Breast epithelium (tissue), 4 donors: Measurements from ENCODE around the gene MAP1LC3B. TPM values are rescaled to one million over a fixed set of nuclear protein-coding genes. Genes with fewer than 3 reads are reported as not detected.

Source experiments
- DNase-seq, 2 donors: peaks; one replicate each; pipeline ENCODE4 v3.0.0-alpha.2; 2019; ENCODE audit warnings: low spot score in 2 of 2
- H3K27ac ChIP-seq, 2 donors: fragments of 200-600 bp; sonication (generic) in 1 of 2; one replicate each; pipeline ENCODE4 v1.5.1; 2016 to 2019; ENCODE audit warnings: mild to moderate bottlenecking in 1 of 2
- H3K27me3 ChIP-seq, 2 donors: fragments of 200-600 bp; sonication (generic) in 1 of 2; one replicate each; pipeline versions ENCODE4 v1.5.1 to v1.6.0; 2017 to 2019; ENCODE audit warnings: control low read depth in 1 of 2, mild to moderate bottlenecking in 1 of 2
- H3K36me3 ChIP-seq: fragments of 200-600 bp; one replicate; pipeline ENCODE4 v1.5.1; 2019
- H3K4me1 ChIP-seq, 2 donors: fragments of 200-600 bp; sonication (generic); one replicate each; pipeline ENCODE4 v1.5.1; 2016 to 2019; ENCODE audit warnings: control low read depth in 1 of 2
- H3K4me3 ChIP-seq, 3 donors: fragments of 200-600 bp; sonication (generic); 1 replicate in 2 of 3; 2 replicates in 1 of 3; pipeline ENCODE4 v1.5.1; 2016 to 2019; ENCODE audit warnings: mild to moderate bottlenecking in 3 of 3, moderate library complexity in 2 of 3
- H3K9me3 ChIP-seq, 2 donors: fragments of 200-600 bp; sonication (generic) in 1 of 2; one replicate each; pipeline ENCODE4 v1.5.1; 2016 to 2019; ENCODE audit warnings: control low read depth in 1 of 2
- CTCF ChIP-seq, 3 donors: fragments of 450-650 bp; IDR thresholded peaks; one replicate each; pipeline ENCODE4 v1.5.1; 2016 to 2017; ENCODE audit warnings: antibody characterized with exemption in 3 of 3, mild to moderate bottlenecking in 3 of 3, moderate library complexity in 3 of 3
- POLR2A ChIP-seq: fragments of 450-650 bp; IDR thresholded peaks from one replicate; pipeline ENCODE4 v1.6.1; 2016; ENCODE audit warnings: antibody characterized with exemption, mild to moderate bottlenecking, moderate library complexity
- POLR2AphosphoS5 ChIP-seq, 3 donors: sonication (generic); formaldehyde crosslinking; IDR thresholded peaks; one replicate each; pipeline ENCODE4 v1.6.1; 2017; ENCODE audit warnings: antibody characterized with exemption in 3 of 3
- intact Hi-C: fragments of 100-400 bp; cut with DNase I; formaldehyde crosslinking; loops from one replicate; pipeline ENCODE4 v1.15.1; 2023; ENCODE audit warnings: low total_unique reads
- total RNA-seq, 3 donors: library from RNA; depleted of rRNA; stranded (reverse); fragments of >200 nt; gene quantifications; one replicate each; pipeline ENCODE4 v1.1.0, GENCODE V29; 2016

The MAP1LC3B gene
- total RNA-seq, 3 donors from 2014 or later: 58.0 to 72.3 (median 69.1) TPM

DNA sequence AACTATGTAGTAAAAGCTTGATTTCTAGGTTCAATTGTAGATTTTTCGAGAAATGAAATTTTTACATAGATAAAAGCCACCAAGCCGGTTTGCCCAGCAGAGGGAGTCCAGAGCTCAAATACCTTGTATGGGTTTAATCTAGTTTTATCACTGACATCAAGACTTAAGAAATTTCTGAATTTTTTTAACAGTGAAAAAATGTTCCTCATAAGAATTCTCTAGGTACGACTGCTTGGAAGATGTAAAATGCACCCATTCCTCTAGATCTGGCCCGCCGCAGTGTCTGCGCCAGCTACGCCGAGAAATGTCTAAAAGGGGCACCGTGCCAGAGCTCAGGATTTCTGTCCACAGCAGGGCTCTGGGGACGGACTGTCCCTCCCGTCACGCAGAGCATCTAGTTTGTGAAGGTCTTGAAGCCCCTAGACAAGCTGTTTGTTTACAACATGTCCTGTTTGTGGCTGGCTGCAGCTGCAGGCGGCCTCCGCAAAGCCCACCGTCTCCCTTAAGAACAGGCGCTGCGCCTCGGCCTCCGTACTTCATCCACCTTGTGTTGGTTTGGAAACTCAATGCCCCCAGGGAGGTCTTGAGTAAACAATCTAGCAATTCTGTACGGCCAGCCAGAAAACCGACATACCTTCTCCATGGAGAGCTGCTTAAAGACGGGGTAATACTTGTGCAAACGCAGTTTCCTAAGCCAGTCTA lies 24.8 kb downstream of the MAP1LC3B start:
- intact Hi-C loops: no loop called here
- Histone ChIP-seq H3K36me3 (peaks cover 9% of the 10 kb centered on the region), H3K9me3 (no peaks in the 10 kb centered on the region), H3K27me3 (no peaks in the 10 kb centered on the region), H3K4me1 (no peaks in the 10 kb centered on the region), H3K4me3 (no peak overlapping the region), H3K27ac (no peak overlapping the region)
- TF ChIP-seq POLR2AphosphoS5 (IDR thresholded peaks at IDR 0.05): no peak
- TF ChIP-seq CTCF (IDR thresholded peaks at IDR 0.05): peak in 2 of 3 donors; percentile 38 to 65
- no peak for DNase-seq

- Histone ChIP-seq H3K27me3 (no peaks in the 10 kb centered on the region), H3K9me3 (no peaks in the 10 kb centered on the region), H3K4me3 (no peak overlapping the region), H3K4me1 (no peaks in the 10 kb centered on the region), H3K36me3 (peaks cover 9% of the 10 kb centered on the region), H3K27ac (no peak overlapping the region)
- intact Hi-C loops: no loop called here
- no peak for DNase-seq
- TF ChIP-seq CTCF (IDR thresholded peaks at IDR 0.05) (no peak), POLR2AphosphoS5 (IDR thresholded peaks at IDR 0.05) (no peak), POLR2A (no peak)
These were observed 25.4 kb downstream of the MAP1LC3B start for GRCh38 chr16:87417528-87417910.

- TF ChIP-seq POLR2A (no peak), CTCF (IDR thresholded peaks at IDR 0.05) (no peak), POLR2AphosphoS5 (IDR thresholded peaks at IDR 0.05) (no peak)
- H3K36me3 ChIP-seq: peaks cover 6% of the 10 kb centered on the region
- H3K4me1 ChIP-seq: no peaks in the 10 kb centered on the region
- no peaks in the 10 kb centered on the region for H3K27me3 ChIP-seq
- no peak overlapping the region for H3K27ac ChIP-seq
- DNase-seq: no peak
- no peaks in the 10 kb centered on the region for H3K9me3 ChIP-seq
- intact Hi-C loops: no loop called here
- H3K4me3 ChIP-seq: no peak overlapping the region
These were observed 26.1 kb downstream of the MAP1LC3B start for GRCh38 chr16:87418216-87418615.

DNA sequence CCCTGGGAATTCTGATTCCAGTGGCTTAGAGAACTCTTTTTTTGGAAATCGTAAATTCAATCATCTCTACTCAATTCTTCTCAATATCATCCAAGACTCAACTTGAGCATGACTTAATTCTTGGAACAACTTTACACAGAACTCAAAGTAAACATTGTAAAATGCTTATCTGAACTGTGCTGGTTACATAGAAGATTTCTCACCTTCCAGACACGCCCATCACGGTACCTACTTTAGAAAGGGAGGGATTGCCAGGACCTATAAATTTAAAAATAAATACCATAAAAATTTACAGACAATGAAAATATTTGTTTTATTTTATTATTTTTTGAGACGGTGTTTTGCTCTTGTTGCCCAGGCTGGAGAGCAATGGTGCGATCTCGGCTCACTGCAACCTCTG lies 26.5 kb downstream of the MAP1LC3B start:
- Histone ChIP-seq H3K27me3 (no peaks in the 10 kb centered on the region), H3K4me3 (no peak overlapping the region), H3K36me3 (peaks cover 6% of the 10 kb centered on the region), H3K9me3 (no peaks in the 10 kb centered on the region), H3K4me1 (no peaks in the 10 kb centered on the region), H3K27ac (no peak overlapping the region)
- DNase-seq: no peak
- intact Hi-C loops: no loop called here
- no peak for TF ChIP-seq POLR2A
- TF ChIP-seq POLR2AphosphoS5 (IDR thresholded peaks at IDR 0.05): no peak
- no peak for TF ChIP-seq CTCF (IDR thresholded peaks at IDR 0.05)

DNA sequence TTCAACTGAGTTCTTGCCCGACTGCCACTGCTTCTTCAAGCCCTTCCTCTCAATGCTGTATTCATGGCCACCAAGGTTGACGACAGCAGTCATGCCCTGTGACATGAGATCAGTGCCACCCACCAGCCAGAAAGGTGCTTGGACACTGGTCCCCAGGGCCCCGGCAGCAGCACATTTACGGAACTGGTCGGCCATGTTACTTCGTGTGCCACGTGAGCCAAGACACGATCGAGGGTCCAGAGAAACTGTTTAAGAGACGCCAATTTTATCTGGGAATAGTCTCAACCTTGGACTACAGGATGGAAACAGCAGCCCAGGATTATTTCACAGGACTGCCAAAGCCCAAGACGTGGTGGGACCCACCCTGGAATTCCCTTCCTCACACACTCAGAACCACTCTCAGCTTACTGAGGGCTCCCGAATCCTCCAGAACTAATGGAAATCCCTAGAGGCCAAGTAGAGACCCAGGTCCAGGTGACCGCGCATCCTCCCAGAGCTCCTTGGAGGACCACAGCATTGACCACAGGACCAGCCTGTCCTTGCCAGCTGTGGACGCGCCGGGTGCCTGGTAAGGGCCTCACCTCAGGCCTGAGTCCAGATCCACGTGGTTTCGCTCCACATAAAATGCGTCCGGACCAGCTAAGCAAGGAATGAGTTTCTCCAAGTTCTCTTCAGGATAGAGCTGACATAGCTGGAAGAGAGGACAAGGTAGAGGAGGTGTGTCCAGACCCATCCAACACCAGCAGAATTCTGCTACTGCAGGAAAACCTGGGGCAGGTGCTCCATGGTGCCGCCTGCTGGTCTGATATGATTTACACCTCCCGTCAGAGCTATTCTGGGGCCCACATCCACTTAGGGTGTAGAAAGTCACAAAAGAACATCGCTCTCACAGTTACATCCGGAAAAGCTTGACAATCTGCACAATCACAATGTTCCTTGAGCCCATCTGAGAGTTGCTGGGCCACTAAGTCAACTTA lies 28.2 kb downstream of the MAP1LC3B start:
- Histone ChIP-seq H3K36me3 (peaks cover 6% of the 10 kb centered on the region), H3K4me3 (no peak overlapping the region), H3K9me3 (no peaks in the 10 kb centered on the region), H3K27ac (no peak overlapping the region), H3K4me1 (no peaks in the 10 kb centered on the region), H3K27me3 (no peaks in the 10 kb centered on the region)
- intact Hi-C loops: no loop called here
- no peak for DNase-seq
- no peak for TF ChIP-seq POLR2AphosphoS5 (IDR thresholded peaks at IDR 0.05)
- TF ChIP-seq POLR2A: no peak
- no peak for TF ChIP-seq CTCF (IDR thresholded peaks at IDR 0.05)
